ENCODE results near the gene CTTN. TPM values are rescaled to one million over a fixed set of nuclear protein-coding genes. Genes with fewer than 3 reads are reported as not detected.
"Not testable (repeated sequence)": the region's sequence is repeated elsewhere in the genome, so short reads cannot be mapped to it uniquely, and the experiment has no call there.

CTTN gene
- total RNA-seq, 1 donor from 2014 or later = 219 TPM

DNA sequence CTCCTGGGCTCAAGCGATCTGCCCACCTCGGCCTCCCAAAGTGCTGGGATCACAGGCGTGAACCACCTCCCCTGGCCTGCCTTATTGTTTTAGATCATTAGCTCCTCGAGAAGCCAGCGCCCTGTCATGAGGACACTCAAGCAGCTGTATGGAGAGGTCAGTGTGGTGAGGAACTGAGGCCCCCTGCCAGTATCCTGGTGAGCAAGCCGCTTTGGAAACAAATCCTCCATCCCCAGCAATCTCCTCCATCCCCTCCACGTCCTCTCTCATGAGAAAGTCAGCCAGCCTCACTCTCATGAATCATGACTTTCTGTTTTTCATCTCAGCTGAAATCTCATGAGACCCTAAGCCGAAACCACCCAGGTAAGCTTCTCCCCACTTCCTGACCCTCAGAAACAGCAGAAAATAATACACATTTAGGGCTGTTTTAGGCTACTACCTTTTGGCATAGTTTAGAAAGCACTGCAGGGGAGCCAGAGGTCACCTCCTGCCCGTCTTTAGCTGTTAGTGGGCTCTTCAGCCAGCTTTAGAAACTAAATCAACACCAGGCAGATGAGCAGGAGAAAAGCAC, 56.0 kb downstream of the CTTN start:
- DNase-seq (ENCODE audit: low read depth in 2 of 2) = no peak

- DNase-seq (ENCODE audit: low read depth in 2 of 2) = not testable (repeated sequence)
Observed at GRCh38 chr11:70454811-70455210, 56.5 kb downstream of the CTTN start.

DNA sequence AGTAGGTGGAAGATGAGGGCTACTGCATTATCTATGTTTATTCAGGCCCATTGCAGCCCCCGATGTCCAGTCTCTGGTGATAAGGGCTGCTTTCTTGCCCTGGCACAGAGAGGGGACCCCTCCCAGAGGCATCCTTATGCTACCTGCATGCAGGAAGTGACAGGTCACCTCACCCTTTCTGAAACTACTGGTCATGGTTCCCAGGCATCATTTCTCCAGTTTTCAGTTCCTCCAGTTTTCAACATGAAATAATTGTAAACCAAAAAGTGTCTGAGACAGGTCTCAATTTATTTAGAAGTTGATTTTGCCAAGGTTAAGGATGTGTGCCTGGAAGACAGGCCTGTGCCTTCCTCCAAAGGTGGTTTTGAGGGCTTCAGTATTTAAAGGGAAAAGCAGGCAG, 57.0 kb downstream of the CTTN start:
- DNase-seq (ENCODE audit: low read depth in 2 of 2) = no peak

- DNase-seq (ENCODE audit: low read depth in 2 of 2) = peak; percentile 22 to 50
Observed at GRCh38 chr11:70456921-70457532, 58.7 kb downstream of the CTTN start.

- no peak for DNase-seq (ENCODE audit: low read depth in 2 of 2)
Observed at GRCh38 chr11:70458736-70459135, 60.4 kb downstream of the CTTN start.

- DNase-seq (ENCODE audit: low read depth in 2 of 2) = no peak
Observed at GRCh38 chr11:70460111-70460510, 61.8 kb downstream of the CTTN start.

DNA sequence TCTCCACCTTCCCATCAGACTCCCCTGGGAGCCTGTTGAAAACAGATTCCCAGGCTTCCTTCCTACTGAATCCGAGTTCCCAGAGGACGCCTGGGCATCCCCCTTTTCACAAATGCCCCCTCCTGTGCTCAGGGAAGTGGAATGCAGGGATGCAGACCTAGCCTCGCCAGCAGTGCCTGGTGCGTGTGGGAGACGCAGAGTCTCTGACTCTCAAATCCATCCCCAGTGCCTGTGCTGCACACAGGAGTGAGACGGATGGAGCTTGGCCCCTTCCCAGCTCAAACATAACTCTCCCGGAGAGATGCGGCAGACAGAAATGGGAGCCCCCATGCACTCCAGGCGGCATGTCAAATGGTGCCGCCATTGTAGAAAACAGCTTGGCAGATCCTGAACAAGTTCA, 62.6 kb downstream of the CTTN start:
- no peak for DNase-seq (ENCODE audit: low read depth in 2 of 2)

- DNase-seq (ENCODE audit: low read depth in 2 of 2) = no peak
Observed at GRCh38 chr11:70462818-70463477, 64.6 kb downstream of the CTTN start.

DNA sequence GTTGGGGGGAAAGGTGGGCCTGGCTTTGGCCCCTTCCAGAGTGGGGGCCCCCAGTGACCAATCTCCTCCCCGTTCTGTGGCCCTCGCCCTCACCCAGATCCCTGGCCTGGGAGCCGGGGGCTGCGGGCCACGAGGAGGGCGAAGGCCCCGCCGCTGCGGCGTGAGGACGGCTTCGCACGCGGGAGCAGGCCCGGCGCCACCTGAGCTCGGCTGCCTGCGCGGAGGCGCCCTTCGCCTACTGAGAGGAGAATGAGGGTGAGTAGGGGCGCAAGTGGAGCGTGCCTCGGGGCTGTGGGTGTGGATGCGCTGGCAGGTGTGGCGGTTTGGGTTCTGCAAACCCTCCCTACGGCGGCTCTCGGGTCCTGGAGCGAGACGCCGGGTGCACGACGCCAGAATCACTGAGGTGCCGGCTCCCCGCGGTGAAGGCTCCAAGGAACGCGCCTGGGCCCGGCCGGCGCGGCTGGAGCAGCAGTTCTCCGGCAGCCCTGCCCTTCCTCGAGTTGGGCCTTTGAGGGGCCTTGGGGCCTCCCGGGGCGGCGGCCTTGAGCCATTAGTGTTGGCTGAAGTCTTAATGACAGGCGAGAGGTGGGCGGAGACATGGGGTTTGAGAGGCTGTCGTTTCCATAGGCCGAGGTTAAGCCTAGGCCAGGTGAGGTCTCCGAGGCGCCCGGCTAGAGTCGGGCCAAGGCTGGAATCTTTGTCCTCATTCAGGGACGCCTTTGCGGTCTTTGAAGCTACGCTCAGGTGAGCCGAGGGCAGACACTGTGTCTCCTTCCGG, 65.3 kb downstream of the CTTN start:
- no peak for DNase-seq (ENCODE audit: low read depth in 2 of 2)

DNA sequence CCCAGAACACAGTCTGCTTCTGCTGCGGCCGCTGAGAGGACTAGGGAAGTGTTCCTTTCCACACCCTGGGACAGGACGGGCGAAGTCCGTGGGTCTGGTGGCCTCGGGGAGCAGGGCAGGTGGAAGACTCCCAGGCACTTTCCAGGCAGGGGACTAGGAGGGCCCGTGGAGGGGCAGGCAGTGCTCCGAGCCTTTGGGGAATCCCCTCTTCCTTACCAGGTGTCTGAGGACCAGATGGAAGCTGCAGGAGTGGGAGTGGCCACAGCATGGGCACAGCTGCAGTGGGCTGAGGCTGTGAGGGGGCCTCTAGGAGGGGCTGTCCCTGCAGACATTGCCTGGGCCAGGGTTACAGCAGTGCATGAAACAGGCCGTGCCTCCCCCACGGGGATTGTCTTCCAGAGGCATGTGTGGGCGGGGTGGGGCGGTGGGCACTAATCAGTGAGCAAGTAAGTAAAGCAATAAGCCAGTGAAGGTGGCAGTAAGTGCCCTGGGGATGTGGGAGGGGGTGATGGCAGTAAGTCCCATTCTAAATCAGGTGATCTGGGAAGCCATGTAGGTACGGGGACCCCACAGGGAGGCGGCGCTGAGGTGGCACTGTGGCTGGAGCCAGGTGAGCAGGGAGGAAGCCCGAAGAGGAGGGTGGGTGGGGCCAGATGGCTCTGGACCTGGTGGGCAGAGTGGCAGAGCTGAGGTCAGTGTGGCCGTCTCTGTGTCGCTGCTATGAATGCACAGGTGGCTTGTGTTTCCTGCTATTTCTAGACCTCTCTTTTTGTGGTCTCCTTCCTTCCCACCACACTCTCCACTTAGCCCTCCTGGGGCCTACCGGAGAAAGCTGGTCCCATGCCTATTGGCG, 66.4 kb downstream of the CTTN start:
- DNase-seq (ENCODE audit: low read depth in 2 of 2) = no peak

DNA sequence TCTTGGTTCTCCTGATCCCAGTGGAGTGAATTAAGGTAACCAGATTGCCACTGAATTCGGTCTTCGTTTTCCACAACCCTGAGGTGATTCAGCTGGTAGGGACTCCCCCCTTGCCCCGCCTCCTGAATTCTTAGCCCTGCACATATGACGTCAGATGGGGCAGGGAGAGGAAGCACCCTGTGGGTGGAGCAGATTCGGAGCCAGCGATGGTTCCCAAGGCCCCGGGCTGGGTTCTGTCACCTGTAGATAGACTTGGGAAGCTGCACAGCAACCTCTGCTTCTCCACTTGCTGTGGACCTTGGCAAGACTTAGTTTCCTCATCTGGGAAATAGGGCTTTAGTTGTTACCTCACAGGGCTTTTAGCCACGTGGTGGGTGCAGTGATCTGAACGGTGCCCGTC, 67.8 kb downstream of the CTTN start:
- DNase-seq (ENCODE audit: low read depth in 2 of 2) = no peak

DNA sequence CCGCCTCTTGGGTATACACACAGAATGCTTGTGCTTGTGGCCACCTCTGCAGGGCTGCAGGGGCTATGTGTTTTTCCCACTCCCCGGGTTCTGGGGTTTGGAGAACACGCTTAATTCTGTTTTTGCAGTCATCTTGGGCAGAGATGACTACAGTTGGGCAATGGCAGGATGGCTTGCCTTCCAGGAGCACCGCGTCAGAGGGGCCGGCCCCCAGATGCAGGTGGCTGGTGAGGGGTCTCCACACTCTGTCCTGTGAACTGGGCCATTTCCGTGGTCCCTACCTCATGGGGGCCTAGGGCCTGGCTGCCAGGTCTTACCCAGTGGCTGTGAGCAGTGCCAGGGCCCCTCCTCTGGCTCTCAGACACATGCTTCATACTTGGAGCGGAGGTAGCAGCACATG, 68.3 kb downstream of the CTTN start:
- DNase-seq (ENCODE audit: low read depth in 2 of 2) = no peak

- DNase-seq (ENCODE audit: low read depth in 2 of 2) = peak in 1 of 2 donors; percentile 52
Observed at GRCh38 chr11:70467201-70468085, 69.1 kb downstream of the CTTN start.

- DNase-seq (ENCODE audit: low read depth in 2 of 2) = no peak
Observed at GRCh38 chr11:70468256-70469195, 70.2 kb downstream of the CTTN start.

DNA sequence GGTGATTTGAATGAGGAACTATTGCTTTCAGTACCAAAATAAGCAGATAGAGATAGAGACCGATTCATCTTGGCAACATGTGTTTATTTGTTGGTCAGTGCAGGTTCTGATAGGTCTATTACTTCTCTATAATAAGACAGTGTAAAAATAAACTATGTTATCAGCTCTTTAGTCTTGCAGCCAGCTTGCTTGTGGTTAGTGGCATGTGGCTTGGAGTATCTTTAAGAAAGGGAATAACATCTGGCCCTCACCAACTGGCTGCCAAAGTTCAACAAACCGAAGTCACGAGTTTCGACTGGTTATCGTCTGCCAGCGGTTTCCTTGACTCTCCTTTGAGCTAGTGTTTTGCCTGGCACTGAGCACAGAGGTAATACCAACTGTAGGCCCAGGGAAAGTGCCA, 71.8 kb downstream of the CTTN start:
- no peak for DNase-seq (ENCODE audit: low read depth in 2 of 2)

GRCh38 chr11:70471254-70471653, 72.9 kb downstream of the CTTN start:
- DNase-seq (ENCODE audit: low read depth in 2 of 2) = peak in 1 of 2 donors; percentile 29

- no peak for DNase-seq (ENCODE audit: low read depth in 2 of 2)
Observed at GRCh38 chr11:70472240-70472639, 73.9 kb downstream of the CTTN start.

GRCh38 chr11:70473186-70473872, 75.0 kb downstream of the CTTN start:
- DNase-seq (ENCODE audit: low read depth in 2 of 2) = no peak
